K562 (cell line): ENCODE data around the gene COQ8A. TPM values are rescaled to one million over a fixed set of nuclear protein-coding genes. Genes with fewer than 3 reads are reported as not detected.
A peak's percentile ranks its signal among the peaks of the same experiment; 100 is the strongest.

Source experiments
- ATAC-seq: fragments of 200-7000 bp; cut with Tn5 transposase; 3 replicates; pipeline ENCODE4 v1.9.1; 2020; ENCODE audit warnings: moderate library complexity
- BruUV-seq: library from RNA; stranded (reverse); fragments of 400-500 nt; replicated peaks from 2 replicates; lab custom pipeline; 2021; lab: Mats Ljungman, UMichigan
- CTCF ChIA-PET: fragments of 300-600 bp; formaldehyde crosslinking; extraction: SDS; loops from one replicate; lab custom pipeline; 2021; ENCODE audit warnings: low intra/inter-chr PET ratio; lab: Yijun Ruan, JAX
- POLR2A ChIA-PET: fragments of 300-600, 350-650 bp; sonication (Branson Sonifier 250); formaldehyde crosslinking; extraction: SDS; loops from one replicate; lab custom pipeline; 2021; ENCODE audit warnings: antibody characterized with exemption, inconsistent platforms; lab: Yijun Ruan, JAX
- DNase-seq, 4 experiments: peaks; one replicate each; pipeline versions ENCODE4 v3.0.0 to v3.0.0-alpha.2; 2011 to 2018; ENCODE audit warnings: low spot score in 3 of 4, mixed read lengths in 3 of 4; ENCODE audit errors: extremely low read depth in 1 of 4
- FAIRE-seq: peaks from 2 replicates; lab custom pipeline; 2011; peaks lifted over from hg19 to GRCh38; lab: Jason Lieb, UNC
- H2AFZ ChIP-seq: 2 replicates; pipeline ENCODE4 v1.6.0; 2011; ENCODE audit warnings: low read depth, low read length, control low read depth, inconsistent platforms
- H3K27ac ChIP-seq: fragments of 200-600 bp; 3 replicates; pipeline ENCODE4 v1.8.0; 2011; ENCODE audit warnings: low read depth, mild to moderate bottlenecking, control low read depth, inconsistent platforms, low read length, moderate library complexity, mixed read lengths; ENCODE audit errors: extremely low read depth
- H3K27me3 ChIP-seq, 2 experiments: fragments of 300-600 bp in 1 of 2; 2 replicates in 1 of 2; 3 replicates in 1 of 2; pipeline versions ENCODE4 v1.6.0 to v1.8.0; 2011; ENCODE audit warnings: inconsistent platforms in 2 of 2, low read length in 2 of 2, mild to moderate bottlenecking in 1 of 2, mixed read lengths in 1 of 2, moderate library complexity in 1 of 2; ENCODE audit not compliant: control insufficient read depth in 2 of 2, insufficient read depth in 2 of 2
- H3K36me3 ChIP-seq: fragments of 300-600 bp; 3 replicates; pipeline ENCODE4 v1.8.0; 2011; ENCODE audit warnings: mild to moderate bottlenecking, low read length, inconsistent platforms; ENCODE audit not compliant: control insufficient read depth, insufficient read depth
- H3K4me1 ChIP-seq, 2 experiments: fragments of 200-600 bp in 1 of 2; replicated peaks in 1 of 2; 2 replicates in 1 of 2; 3 replicates in 1 of 2; pipeline versions ENCODE4 v1.5.1 to v1.8.0; 2011; ENCODE audit warnings: inconsistent platforms in 2 of 2, low read length in 2 of 2, mild to moderate bottlenecking in 1 of 2, mixed read lengths in 1 of 2, moderate library complexity in 1 of 2; ENCODE audit not compliant: control insufficient read depth in 2 of 2, insufficient read depth in 2 of 2
- H3K4me2 ChIP-seq: 2 replicates; pipeline ENCODE4 v1.6.1; 2011; ENCODE audit warnings: low read length, control low read depth, inconsistent platforms, mixed read lengths; ENCODE audit not compliant: insufficient read depth
- H3K4me3 ChIP-seq: fragments of 200-600 bp; sonication (generic), shearing (Covaris generic); 2 replicates; pipeline ENCODE4 v1.5.1; 2016; ENCODE audit warnings: control low read depth, inconsistent platforms
- H3K79me2 ChIP-seq: fragments of 200-600 bp; 3 replicates; pipeline ENCODE4 v1.8.0; 2011; ENCODE audit warnings: low read length, inconsistent platforms; ENCODE audit not compliant: control insufficient read depth, insufficient read depth
- H3K9ac ChIP-seq, 2 experiments: 2 replicates each; pipeline versions ENCODE4 v1.6.0 to v1.6.1; 2011; ENCODE audit warnings: low read depth in 2 of 2, low read length in 2 of 2, control low read depth in 1 of 2, inconsistent platforms in 1 of 2, mild to moderate bottlenecking in 1 of 2, mixed read lengths in 1 of 2; ENCODE audit not compliant: insufficient read depth in 1 of 2
- H3K9me1 ChIP-seq: one replicate; pipeline ENCODE4 v1.6.0; 2011; ENCODE audit warnings: inconsistent platforms, mild to moderate bottlenecking, low read length, moderate library complexity; ENCODE audit not compliant: control insufficient read depth, insufficient read depth
- H3K9me3 ChIP-seq: replicated peaks from 2 replicates; pipeline ENCODE4 v1.5.1; 2011; ENCODE audit warnings: low read depth, low read length, inconsistent platforms; ENCODE audit not compliant: control insufficient read depth, insufficient read depth
- H4K20me1 ChIP-seq: replicated peaks from 2 replicates; pipeline ENCODE4 v1.6.1; 2011; ENCODE audit warnings: low read length, inconsistent platforms, mixed read lengths; ENCODE audit not compliant: control insufficient read depth, insufficient read depth
- EHMT2 ChIP-seq: fragments of 450-650 bp; IDR thresholded peaks from 2 replicates; pipeline ENCODE4 v1.6.1; 2018; ENCODE audit warnings: antibody characterized with exemption
- FOXP1 ChIP-seq: sonication (generic); formaldehyde crosslinking; IDR thresholded peaks from 2 replicates; pipeline ENCODE4 v1.8.0; 2022; ENCODE audit warnings: mild to moderate bottlenecking, missing genetic modification reagents
- MXI1 ChIP-seq: IDR thresholded peaks from 2 replicates; pipeline ENCODE4 v1.6.1; 2011; ENCODE audit warnings: low read depth, mild to moderate bottlenecking, improper control_type of control experiment, low read length
- NEUROD1 ChIP-seq: fragments of 150-350 bp; IDR thresholded peaks from 2 replicates; pipeline ENCODE4 v1.6.1; 2014; ENCODE audit warnings: borderline replicate concordance, low read length, low read depth; ENCODE audit not compliant: partially characterized antibody
- NR2C1 ChIP-seq, 2 experiments: fragments of 450-650 bp; IDR thresholded peaks; 2 replicates each; pipeline ENCODE4 v1.6.1; 2017; ENCODE audit warnings: mild to moderate bottlenecking in 2 of 2, antibody characterized with exemption in 1 of 2, inconsistent platforms in 1 of 2, missing compliant biosample characterization in 1 of 2, missing genetic modification characterization in 1 of 2
- PTBP1 ChIP-seq: fragments of 200-400 bp; formaldehyde crosslinking; IDR thresholded peaks from 2 replicates; pipeline ENCODE4 v1.6.1; 2017; ENCODE audit warnings: low read depth, low read length
- SREBF2 ChIP-seq: sonication (generic); formaldehyde crosslinking; IDR thresholded peaks from 2 replicates; pipeline ENCODE4 v1.4.0; 2020; ENCODE audit warnings: mild to moderate bottlenecking, missing genetic modification reagents
- SRF ChIP-seq, 2 experiments: fragments of 250-450, 450-650 bp in 1 of 2; sonication (Bioruptor Pico) in 1 of 2; sonication (generic) in 1 of 2; formaldehyde crosslinking; IDR thresholded peaks; 2 replicates each; pipeline versions ENCODE4 v1.5.0 to v1.5.1; 2020 to 2022; ENCODE audit warnings: mild to moderate bottlenecking in 1 of 2, missing genetic modification reagents in 1 of 2
- TEAD2 ChIP-seq: fragments of 450-650 bp; IDR thresholded peaks from 2 replicates; pipeline ENCODE4 v1.6.1; 2016; ENCODE audit warnings: missing genetic modification characterization, control low read depth, missing compliant biosample characterization
- ZNF197 ChIP-seq: fragments of 200-800 bp; sonication (Bioruptor generic); IDR thresholded peaks from 2 replicates; pipeline ENCODE4 v1.6.1; 2016; ENCODE audit warnings: low read depth, missing genetic modification characterization, missing compliant biosample characterization
- ZNF232 ChIP-seq: sonication (generic); formaldehyde crosslinking; IDR thresholded peaks from 2 replicates; pipeline ENCODE4 v1.8.0; 2022; ENCODE audit warnings: mild to moderate bottlenecking, missing genetic modification reagents
- ZNF57 ChIP-seq: fragments of 450-650 bp; formaldehyde crosslinking; IDR thresholded peaks from 2 replicates; pipeline ENCODE4 v1.4.0; 2020; ENCODE audit warnings: mild to moderate bottlenecking, moderate library complexity
- whole genome bisulfite sequencing: fragments of 100-300 bp; shearing (Covaris generic); methylation state at CpG from one replicate; pipeline ENCODE4 v1.1.6; 2016; ENCODE audit warnings: low coverage, mixed read lengths; ENCODE audit not compliant: insufficient coverage; ENCODE audit errors: missing lambda C conversion rate; 5-methylcytosine and 5-hydroxymethylcytosine counted together
- in situ Hi-C: fragments of 300-500 bp; cut with MboI; formaldehyde crosslinking; loops from 4 replicates; pipeline ENCODE4 v1.15.0; 2018; ENCODE audit warnings: inconsistent platforms, mixed read lengths
- intact Hi-C: fragments of 100-400 bp; cut with micrococcal nuclease; formaldehyde crosslinking; loops from 2 replicates; pipeline ENCODE4 v1.14.2; 2022
- polyA plus RNA-seq, 8 experiments: library from polyadenylated mRNA; depleted of rRNA in 4 of 8; stranded (reverse) in 5 of 8; unstranded in 3 of 8; fragments of >200 nt; fragmentation: Nextera tagmentation in 2 of 8; fragmentation: Illumina TruSeq in 1 of 8; extraction: Ambion mirVana in 2 of 8; extraction: Trizol in 1 of 8; gene quantifications; 2 replicates each; pipeline versions ENCODE4 v1.2.1 to v1.2.3, GENCODE V29; 2011 to 2014; ENCODE audit warnings: inconsistent platforms in 1 of 8, missing spikeins in 1 of 8
- total RNA-seq, 7 experiments: library from RNA; depleted of rRNA in 6 of 7; stranded (reverse); fragments of >200 nt in 6 of 7; fragmentation: Illumina TruSeq in 2 of 7; extraction: Trizol in 2 of 7; gene quantifications; 2 replicates each; pipeline versions ENCODE4 v1.2.1 to v1.2.3, GENCODE V29; 2011 to 2021; ENCODE audit warnings: low replicate concordance in 1 of 7
- TF ChIP-seq, protein P1 (sequence below): fragments of 450-650 bp; conservative IDR thresholded peaks from 2 replicates; pipeline ENCODE4 v1.6.1; 2016; ENCODE audit warnings: missing genetic modification characterization, low read depth, mild to moderate bottlenecking, missing compliant biosample characterization, moderate library complexity
- TF ChIP-seq, protein P2 (sequence below): fragments of 250-450 bp; sonication (Bioruptor Pico); IDR thresholded peaks from 2 replicates; pipeline ENCODE4 v1.5.0; 2021; ENCODE audit warnings: mild to moderate bottlenecking, borderline replicate concordance
- TF ChIP-seq, protein P3 (sequence below), 2 experiments: fragments of 250-450 bp in 1 of 2; fragments of 450-650 bp in 1 of 2; sonication (Bioruptor Pico) in 1 of 2; IDR thresholded peaks; 2 replicates each; pipeline versions ENCODE4 v1.6.1 to v1.8.0; 2016 to 2021; ENCODE audit warnings: mild to moderate bottlenecking in 2 of 2, moderate library complexity in 2 of 2, missing compliant biosample characterization in 1 of 2, missing genetic modification characterization in 1 of 2

COQ8A gene
- total and polyA plus RNA-seq, 9 of the 15 experiments (the other 6 are each of a cell fraction or from before 2014, with no cell fraction given) = 2.6 to 54.3 (median 32.4) TPM

DNA sequence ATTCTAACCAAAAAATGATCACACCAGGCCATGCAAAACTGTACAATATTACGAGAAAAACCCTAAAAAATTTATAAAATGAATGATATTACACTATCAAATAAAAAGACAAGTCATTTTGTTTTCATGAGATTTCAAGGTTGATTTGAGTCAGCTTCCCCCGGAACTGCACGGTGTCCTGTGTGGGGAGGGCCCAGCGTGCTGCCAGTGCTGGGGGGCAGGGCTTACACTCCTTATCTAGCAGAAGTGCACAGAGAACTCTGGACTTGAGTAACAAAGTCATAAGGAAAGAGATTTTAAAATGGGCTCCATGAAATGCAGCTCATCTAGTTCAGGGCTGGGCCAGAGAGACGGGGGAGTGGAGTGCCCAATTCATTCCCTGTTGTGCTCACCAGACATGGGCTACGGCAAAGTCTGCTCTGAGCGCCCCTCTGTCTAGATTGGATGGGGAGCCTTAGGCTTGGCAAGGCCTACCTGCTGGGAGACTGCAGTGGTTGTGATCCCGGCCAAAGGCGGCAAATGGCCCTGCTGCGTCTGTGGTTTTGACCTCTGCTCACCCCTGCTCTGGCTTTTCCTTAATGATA is 50.1 kb downstream of the COQ8A start (continued):
- TF ChIP-seq NEUROD1 = no peak
- TF ChIP-seq, protein P1, sequence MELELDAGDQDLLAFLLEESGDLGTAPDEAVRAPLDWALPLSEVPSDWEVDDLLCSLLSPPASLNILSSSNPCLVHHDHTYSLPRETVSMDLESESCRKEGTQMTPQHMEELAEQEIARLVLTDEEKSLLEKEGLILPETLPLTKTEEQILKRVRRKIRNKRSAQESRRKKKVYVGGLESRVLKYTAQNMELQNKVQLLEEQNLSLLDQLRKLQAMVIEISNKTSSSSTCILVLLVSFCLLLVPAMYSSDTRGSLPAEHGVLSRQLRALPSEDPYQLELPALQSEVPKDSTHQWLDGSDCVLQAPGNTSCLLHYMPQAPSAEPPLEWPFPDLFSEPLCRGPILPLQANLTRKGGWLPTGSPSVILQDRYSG = no peak
- TF ChIP-seq SRF (CRISPR knock-in tag; IDR thresholded peaks at IDR 0.05) = peak in 1 of 2 experiments; percentile 53; a peak in 1 of 4 replicates

DNA sequence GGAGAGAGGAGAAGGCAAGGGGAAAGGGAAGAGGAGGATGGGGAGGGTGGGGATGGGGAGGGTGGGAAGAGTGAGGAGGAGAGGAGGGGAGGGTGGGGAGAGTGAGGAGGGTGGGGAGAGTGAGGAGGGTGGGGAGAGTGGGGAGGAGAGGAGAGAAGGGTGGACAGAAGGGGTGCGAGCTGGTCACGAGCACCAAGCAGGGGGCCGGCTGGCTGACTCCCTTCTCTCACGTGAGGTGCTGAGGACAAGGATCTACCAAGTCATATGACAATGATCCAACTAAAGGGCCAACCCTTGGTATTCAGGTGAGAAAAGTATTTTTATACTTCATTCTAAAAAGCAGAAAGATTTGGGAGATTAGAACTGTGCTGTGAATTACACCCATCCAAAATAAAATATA is 51.8 kb downstream of the COQ8A start:
- Histone ChIP-seq H3K4me1 (peaks cover 16 to 23% of the 10 kb centered on the region in 2 experiments), H2AFZ (no peak overlapping the region), H3K36me3 (peaks cover 66% of the 10 kb centered on the region; the same call in 2 of the 3 replicates), H3K27me3 (no peaks in the 10 kb centered on the region), H3K79me2 (no peaks in the 10 kb centered on the region), H3K9me1 (peaks cover 3% of the 10 kb centered on the region), H3K9ac (no peak overlapping the region), H3K27ac (no peak overlapping the region), H4K20me1 (no peaks in the 10 kb centered on the region), H3K4me2 (no peak overlapping the region), H3K4me3 (no peak overlapping the region), H3K9me3 (no peaks in the 10 kb centered on the region)
- no peak for FAIRE-seq
- no TSS peak for BruUV-seq
- DNase-seq = no peak
- CTCF ChIA-PET = no interaction called here
- no peak for ATAC-seq
- intact Hi-C loops (no loop called here), in situ Hi-C loops (no loop called here)
- 66% methylated on average over 2 of the region's 4 CpGs for WGBS
- POLR2A ChIA-PET = interaction anchor here (2.0 to 5.1 kb wide), 2 partner anchors 11 kb away, joined by 6 to 24 read pairs; no protein-coding TSS in a partner anchor
- TF ChIP-seq NR2C1 (IDR thresholded peaks at IDR 0.05) (no peak), NR2C1 (tag; IDR thresholded peaks at IDR 0.05) (no peak), ZNF232 (CRISPR knock-in tag) (no peak), EHMT2 (no peak), MXI1 (no peak), ZNF197 (CRISPR knock-in tag) (no peak), TEAD2 (no peak), FOXP1 (CRISPR knock-in tag) (no peak), PTBP1 (no peak), ZNF57 (CRISPR knock-in tag) (no peak), SREBF2 (CRISPR knock-in tag) (no peak)
- TF ChIP-seq, protein P2, sequence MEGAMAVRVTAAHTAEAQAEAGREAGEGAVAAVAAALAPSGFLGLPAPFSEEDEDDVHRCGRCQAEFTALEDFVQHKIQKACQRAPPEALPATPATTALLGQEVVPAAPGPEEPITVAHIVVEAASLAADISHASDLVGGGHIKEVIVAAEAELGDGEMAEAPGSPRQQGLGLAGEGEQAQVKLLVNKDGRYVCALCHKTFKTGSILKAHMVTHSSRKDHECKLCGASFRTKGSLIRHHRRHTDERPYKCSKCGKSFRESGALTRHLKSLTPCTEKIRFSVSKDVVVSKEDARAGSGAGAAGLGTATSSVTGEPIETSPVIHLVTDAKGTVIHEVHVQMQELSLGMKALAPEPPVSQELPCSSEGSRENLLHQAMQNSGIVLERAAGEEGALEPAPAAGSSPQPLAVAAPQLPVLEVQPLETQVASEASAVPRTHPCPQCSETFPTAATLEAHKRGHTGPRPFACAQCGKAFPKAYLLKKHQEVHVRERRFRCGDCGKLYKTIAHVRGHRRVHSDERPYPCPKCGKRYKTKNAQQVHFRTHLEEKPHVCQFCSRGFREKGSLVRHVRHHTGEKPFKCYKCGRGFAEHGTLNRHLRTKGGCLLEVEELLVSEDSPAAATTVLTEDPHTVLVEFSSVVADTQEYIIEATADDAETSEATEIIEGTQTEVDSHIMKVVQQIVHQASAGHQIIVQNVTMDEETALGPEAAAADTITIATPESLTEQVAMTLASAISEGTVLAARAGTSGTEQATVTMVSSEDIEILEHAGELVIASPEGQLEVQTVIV (CRISPR knock-in tag) = no peak
- TF ChIP-seq, protein P3, sequence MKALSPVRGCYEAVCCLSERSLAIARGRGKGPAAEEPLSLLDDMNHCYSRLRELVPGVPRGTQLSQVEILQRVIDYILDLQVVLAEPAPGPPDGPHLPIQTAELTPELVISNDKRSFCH (CRISPR knock-in tag; IDR thresholded peaks at IDR 0.05) = no peak
- TF ChIP-seq, protein P3 (tag; IDR thresholded peaks at IDR 0.05) = no peak
